K562 (cell line): Measurements from ENCODE around the gene SUB1. TPM values are rescaled to one million over a fixed set of nuclear protein-coding genes. Genes with fewer than 3 reads are reported as not detected.
A peak's percentile ranks its signal among the peaks of the same experiment; 100 is the strongest.

Experiments used
- CBFB ChIP-seq: sonication (generic); formaldehyde crosslinking; IDR thresholded peaks from 2 replicates; pipeline ENCODE4 v1.4.0; 2020; ENCODE audit warnings: mild to moderate bottlenecking, missing genetic modification reagents
- E2F6 ChIP-seq, 2 experiments: IDR thresholded peaks; 2 replicates each; pipeline ENCODE4 v1.6.1; 2011; ENCODE audit warnings: borderline replicate concordance in 1 of 2, control low read depth in 1 of 2, low read depth in 1 of 2, low read length in 1 of 2, mild to moderate bottlenecking in 1 of 2, mixed read lengths in 1 of 2, moderate library complexity in 1 of 2; ENCODE audit not compliant: insufficient read depth in 1 of 2, insufficient read length in 1 of 2, poor library complexity in 1 of 2, severe bottlenecking in 1 of 2; ENCODE audit errors: extremely low read depth in 1 of 2
- ETS2 ChIP-seq: IDR thresholded peaks from 2 replicates; pipeline ENCODE4 v1.6.1; 2016; ENCODE audit warnings: borderline replicate concordance, missing genetic modification characterization, mild to moderate bottlenecking, moderate library complexity, missing compliant biosample characterization; ENCODE audit not compliant: poor library complexity, severe bottlenecking
- FOSL1 ChIP-seq: fragments of 200-800 bp; sonication (Bioruptor generic); conservative IDR thresholded peaks from 2 replicates; pipeline ENCODE4 v1.6.1; 2016; ENCODE audit warnings: missing genetic modification characterization, missing compliant biosample characterization
- HDAC2 ChIP-seq: fragments of 450-650 bp; IDR thresholded peaks from 2 replicates; pipeline ENCODE4 v1.6.1; 2016; ENCODE audit warnings: mild to moderate bottlenecking
- HMGXB4 ChIP-seq: sonication (generic); formaldehyde crosslinking; IDR thresholded peaks from 2 replicates; pipeline ENCODE4 v1.8.1; 2023; ENCODE audit warnings: mild to moderate bottlenecking, missing genetic modification reagents
- NFRKB ChIP-seq: fragments of 450-650 bp; IDR thresholded peaks from 2 replicates; pipeline ENCODE4 v1.6.1; 2016; ENCODE audit warnings: low read depth
- NR3C1 ChIP-seq: sonication (generic); formaldehyde crosslinking; IDR thresholded peaks from 2 replicates; pipeline ENCODE4 v1.8.1; 2022; ENCODE audit warnings: missing genetic modification reagents
- POLR2A ChIP-seq: fragments of 450-650 bp; conservative IDR thresholded peaks from 2 replicates; pipeline ENCODE4 v1.6.1; 2016
- SAFB2 ChIP-seq: fragments of 200-400 bp; formaldehyde crosslinking; IDR thresholded peaks from 2 replicates; pipeline ENCODE4 v1.6.1; 2018; ENCODE audit warnings: borderline replicate concordance, low read length, low read depth, moderate library complexity; ENCODE audit not compliant: severe bottlenecking
- SETDB1 ChIP-seq: IDR thresholded peaks from one replicate; pipeline ENCODE4 v1.6.1; 2012; ENCODE audit warnings: low read length, control low read depth, inconsistent platforms
- SP2 ChIP-seq: IDR thresholded peaks from 2 replicates; pipeline ENCODE4 v1.6.1; 2011; ENCODE audit warnings: mild to moderate bottlenecking, low read depth, low read length, moderate library complexity; ENCODE audit not compliant: poor library complexity, severe bottlenecking; ENCODE audit errors: extremely low read depth
- TBP ChIP-seq: optimal IDR thresholded peaks from 2 replicates; pipeline ENCODE3; 2011; ENCODE audit warnings: low read depth, low read length, improper control_type of control experiment
- TCFL5 ChIP-seq: fragments of 250-450 bp; sonication (Bioruptor Pico); conservative IDR thresholded peaks from 2 replicates; pipeline ENCODE4 v1.6.1; 2021; ENCODE audit warnings: mild to moderate bottlenecking, moderate library complexity, matching md5 sums
- ZFX ChIP-seq: sonication (generic); formaldehyde crosslinking; IDR thresholded peaks from 2 replicates; pipeline ENCODE4 v1.8.0; 2022; ENCODE audit warnings: mild to moderate bottlenecking, missing genetic modification reagents, moderate library complexity
- ZNF146 ChIP-seq: IDR thresholded peaks from one replicate; pipeline ENCODE4 v1.6.1; 2018; ENCODE audit warnings: missing compliant biosample characterization; ENCODE audit not compliant: unreplicated experiment
- ZNF23 ChIP-seq: fragments of 250-450 bp; sonication (Bioruptor Pico); IDR thresholded peaks from 2 replicates; pipeline ENCODE4 v1.4.0; 2020; ENCODE audit warnings: mild to moderate bottlenecking
- ZNF318 ChIP-seq, 2 experiments: fragments of 450-650 bp; IDR thresholded peaks; 2 replicates each; pipeline ENCODE4 v1.6.1; 2016; ENCODE audit warnings: mild to moderate bottlenecking in 2 of 2, borderline replicate concordance in 1 of 2, low read depth in 1 of 2, moderate library complexity in 1 of 2
- ZNF695 ChIP-seq: fragments of 450-650 bp; formaldehyde crosslinking; IDR thresholded peaks from 2 replicates; pipeline ENCODE4 v1.4.0; 2020; ENCODE audit warnings: mild to moderate bottlenecking, moderate library complexity
- polyA plus RNA-seq, 8 experiments: library from polyadenylated mRNA; depleted of rRNA in 4 of 8; stranded (reverse) in 5 of 8; unstranded in 3 of 8; fragments of >200 nt; fragmentation: Nextera tagmentation in 2 of 8; fragmentation: Illumina TruSeq in 1 of 8; extraction: Ambion mirVana in 2 of 8; extraction: Trizol in 1 of 8; gene quantifications; 2 replicates each; pipeline versions ENCODE4 v1.2.1 to v1.2.3, GENCODE V29; 2011 to 2014; ENCODE audit warnings: inconsistent platforms in 1 of 8, missing spikeins in 1 of 8
- total RNA-seq, 7 experiments: library from RNA; depleted of rRNA in 6 of 7; stranded (reverse); fragments of >200 nt in 6 of 7; fragmentation: Illumina TruSeq in 2 of 7; extraction: Trizol in 2 of 7; gene quantifications; 2 replicates each; pipeline versions ENCODE4 v1.2.1 to v1.2.3, GENCODE V29; 2011 to 2021; ENCODE audit warnings: low replicate concordance in 1 of 7

The SUB1 gene
- total and polyA plus RNA-seq, 9 of the 15 experiments (the other 6 are each of a cell fraction or from before 2014, with no cell fraction given): 336 to 1,031 (median 700) TPM

GRCh38 chr5:32562056-32562455, 23.3 kb upstream of the SUB1 start (continued):
- TF ChIP-seq ZNF318 (IDR thresholded peaks at IDR 0.05; ENCODE audit: borderline replicate concordance in 1 of 2, low read depth in 1 of 2) (no peak), HDAC2 (no peak), ZNF23 (CRISPR knock-in tag) (no peak), ETS2 (tag) (no peak), ZFX (CRISPR knock-in tag) (no peak), NR3C1 (CRISPR knock-in tag) (no peak), SP2 (no peak), TCFL5 (CRISPR knock-in tag) (0 out of 2 replicates have a peak, but pooled peaks have one; percentile 39), NFRKB (no peak), TBP (no peak), ZNF146 (CRISPR knock-in tag) (no peak), SETDB1 (no peak), FOSL1 (no peak), POLR2A (no peak), HMGXB4 (CRISPR knock-in tag) (no peak), SAFB2 (no peak), CBFB (CRISPR knock-in tag) (no peak), E2F6 (IDR thresholded peaks at IDR 0.05; ENCODE audit: borderline replicate concordance in 1 of 2, extremely low read depth in 1 of 2, insufficient read depth in 1 of 2, insufficient read length in 1 of 2, low read depth in 1 of 2, low read length in 1 of 2, poor library complexity in 1 of 2, severe bottlenecking in 1 of 2) (no peak), ZNF695 (no peak)
